GM12865 (cell line): ENCODE measurements around the gene UTP3.

Source experiments
- DNase-seq: peaks from one replicate; pipeline ENCODE4 v3.0.0; 2010; ENCODE audit warnings: low read depth
- H3K4me3 ChIP-seq: 2 replicates; pipeline ENCODE4 v1.5.1; 2011; ENCODE audit warnings: mild to moderate bottlenecking, low read depth, low read length, control low read depth
- CTCF ChIP-seq: IDR thresholded peaks from 2 replicates; pipeline ENCODE4 v1.5.1; 2011; ENCODE audit warnings: low read length, control low read depth, low read depth, inconsistent platforms; ENCODE audit not compliant: insufficient read depth; ENCODE audit errors: missing control alignments

Gene UTP3

GRCh38 chr4:70704215-70704930 is 16.0 kb downstream of the UTP3 start:
- TF ChIP-seq CTCF = peak; percentile 47
- H3K4me3 ChIP-seq = peak overlapping the region; percentile 85
- peak; percentile 82 for DNase-seq

- peak overlapping the region; percentile 85 for H3K4me3 ChIP-seq
- DNase-seq = no peak
- no peak for TF ChIP-seq CTCF
Measured at GRCh38 chr4:70704931-70705182, 16.5 kb downstream of the UTP3 start.

GRCh38 chr4:70705183-70706043 is 17.1 kb downstream of the UTP3 start:
- TF ChIP-seq CTCF = no peak
- peak; percentile 80 for DNase-seq
- H3K4me3 ChIP-seq = peak overlapping the region; percentile 85

GRCh38 chr4:70706044-70706461 is 17.7 kb downstream of the UTP3 start:
- peak overlapping the region; percentile 85 for H3K4me3 ChIP-seq
- no peak for DNase-seq
- TF ChIP-seq CTCF = no peak

GRCh38 chr4:70706516-70706915 is 18.2 kb downstream of the UTP3 start:
- no peak for TF ChIP-seq CTCF
- H3K4me3 ChIP-seq = peak overlapping the region; percentile 85
- no peak for DNase-seq

GRCh38 chr4:70709611-70710205 is 21.4 kb downstream of the UTP3 start:
- DNase-seq = no peak
- no peak for TF ChIP-seq CTCF
- no peak overlapping the region for H3K4me3 ChIP-seq
